Thyroid gland (tissue), 4 donors: Measurements from ENCODE around the gene PCYT2. TPM values are rescaled to one million over a fixed set of nuclear protein-coding genes. Genes with fewer than 3 reads are reported as not detected.
"Not testable (repeated sequence)": the region's sequence is repeated elsewhere in the genome, so short reads cannot be mapped to it uniquely, and the experiment has no call there.

Source experiments
- DNase-seq, 2 donors: peaks; one replicate each; pipeline ENCODE4 v3.0.0-alpha.2; 2019
- H3K27ac ChIP-seq, 3 donors: fragments of 200-600 bp; sonication (generic); 1 replicate in 2 of 3; 2 replicates in 1 of 3; pipeline ENCODE4 v1.5.1; 2016 to 2019; ENCODE audit warnings: mild to moderate bottlenecking in 1 of 3, moderate library complexity in 1 of 3
- H3K27me3 ChIP-seq: fragments of 200-600 bp; sonication (generic); one replicate; pipeline ENCODE4 v1.5.1; 2019
- H3K36me3 ChIP-seq, 2 donors: fragments of 200-600 bp; sonication (generic); one replicate each; pipeline ENCODE4 v1.5.1; 2016 to 2019
- H3K4me1 ChIP-seq, 2 donors: fragments of 200-600 bp; sonication (generic); one replicate each; pipeline ENCODE4 v1.5.1; 2017 to 2019
- H3K4me3 ChIP-seq, 3 donors: fragments of 200-600 bp; sonication (generic); replicated peaks in 1 of 3; 1 replicate in 2 of 3; 2 replicates in 1 of 3; pipeline ENCODE4 v1.5.1; 2016; ENCODE audit warnings: mild to moderate bottlenecking in 1 of 3
- H3K9me3 ChIP-seq: fragments of 200-600 bp; sonication (generic); one replicate; pipeline ENCODE4 v1.5.1; 2017
- CTCF ChIP-seq, 6 experiments: fragments of 200-600 bp in 3 of 6; fragments of 450-650 bp in 3 of 6; sonication (generic) in 3 of 6; IDR thresholded peaks; one replicate each; pipeline ENCODE4 v1.5.1; 2016 to 2019; ENCODE audit warnings: antibody characterized with exemption in 6 of 6, mild to moderate bottlenecking in 2 of 6, inconsistent platforms in 1 of 6, moderate library complexity in 1 of 6
- POLR2A ChIP-seq, 2 donors: fragments of 450-650 bp; IDR thresholded peaks; one replicate each; pipeline ENCODE4 v1.6.1; 2017; ENCODE audit warnings: antibody characterized with exemption in 2 of 2, mild to moderate bottlenecking in 2 of 2, moderate library complexity in 1 of 2
- WGBS, 2 donors: methylation state at CpG; one replicate each; pipeline ENCODE4 v1.1.5; 2017; 5-methylcytosine and 5-hydroxymethylcytosine counted together
- intact Hi-C: fragments of 100-400 bp; cut with DNase I; formaldehyde crosslinking; loops from one replicate; pipeline ENCODE4 v1.15.1; 2023
- total RNA-seq, 4 donors: library from RNA; depleted of rRNA; stranded (reverse); fragments of >200 nt; gene quantifications; one replicate each; pipeline ENCODE4 v1.2.3, GENCODE V29; 2016

PCYT2 gene
- total RNA-seq, 4 donors from 2014 or later: 30.4 to 36.5 (median 34.2) TPM

DNA sequence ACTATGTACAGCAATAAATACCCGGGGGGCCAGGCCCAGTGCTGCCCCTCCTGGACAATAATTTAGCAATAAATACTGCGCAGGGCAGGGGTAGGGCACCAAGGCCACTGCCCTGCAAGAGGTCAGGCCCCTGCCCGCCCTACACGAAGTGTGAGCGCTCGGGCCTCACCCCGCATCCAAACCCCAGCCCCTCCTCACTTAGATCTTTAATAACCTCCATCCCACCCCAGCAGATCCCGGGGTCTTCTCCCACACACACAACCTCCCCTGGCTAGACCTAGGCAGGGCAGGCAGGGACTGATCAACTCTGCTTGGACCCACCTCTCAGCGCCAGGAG is 7.1 kb upstream of the PCYT2 start:
- peak in 1 of 6 experiments; percentile 1 for TF ChIP-seq CTCF (IDR thresholded peaks at IDR 0.05)
- peak overlapping the region in 1 of 3 donors; percentile 96 for H3K4me3 ChIP-seq
- H3K9me3 ChIP-seq, H3K27me3 ChIP-seq, intact Hi-C loops, DNase-seq: not testable (repeated sequence)
- H3K36me3 ChIP-seq: peaks cover 36 to 38% of the 10 kb centered on the region in 2 donors
- peaks cover 18 to 27% of the 10 kb centered on the region in 2 donors for H3K4me1 ChIP-seq
- peak overlapping the region in 1 of 3 donors; percentile 35 for H3K27ac ChIP-seq
- WGBS, 2 donors: 40 to 44% methylated on average over 9 of the region's 9 CpGs

GRCh38 chr17:81917565-81918332 is 6.5 kb upstream of the PCYT2 start, which contains the start of gene SIRT7:
Gene SIRT7 (minus strand): TSS chr17:81918176. CDS start chr17:81918131, 45 bp downstream.
- no peaks in the 10 kb centered on the region for H3K27me3 ChIP-seq
- H3K36me3 ChIP-seq: peaks cover 38 to 41% of the 10 kb centered on the region in 2 donors
- intact Hi-C loops: no loop called here
- peaks cover 13 to 22% of the 10 kb centered on the region in 2 donors for H3K4me1 ChIP-seq
- H3K4me3 ChIP-seq: peak within 1 kb of the TSS; percentile 50 to 96 (median 52)
- H3K27ac ChIP-seq: peak within 1 kb of the TSS in 1 of 3 donors; percentile 35
- H3K9me3 ChIP-seq: no peaks in the 10 kb centered on the region
- DNase-seq: peak; percentile 57 to 61
- WGBS, 2 donors: 4% methylated on average over 23 to 24 of the region's 94 CpGs
- TF ChIP-seq POLR2A (IDR thresholded peaks at IDR 0.05) (peak in 1 of 2 donors; percentile 57), CTCF (IDR thresholded peaks at IDR 0.05) (peak in 1 of 6 experiments; percentile 3)

GRCh38 chr17:81916234-81917001 is 5.2 kb upstream of the PCYT2 start:
- Histone ChIP-seq H3K27me3 (no peaks in the 10 kb centered on the region), H3K27ac (no peak overlapping the region), H3K36me3 (peaks cover 28 to 32% of the 10 kb centered on the region in 2 donors), H3K4me3 (peak overlapping the region in 1 of 3 donors; percentile 96), H3K9me3 (no peaks in the 10 kb centered on the region), H3K4me1 (peaks cover 13 to 20% of the 10 kb centered on the region in 2 donors)
- intact Hi-C loops: no loop called here
- DNase-seq: no peak
- 79 to 85% methylated on average over 21 of the region's 21 CpGs for WGBS, 2 donors
- TF ChIP-seq CTCF (IDR thresholded peaks at IDR 0.05): no peak
- no peak for TF ChIP-seq POLR2A (IDR thresholded peaks at IDR 0.05)

GRCh38 chr17:81915331-81915730 is 4.1 kb upstream of the PCYT2 start:
- Histone ChIP-seq H3K4me1 (peaks cover 18 to 22% of the 10 kb centered on the region in 2 donors), H3K36me3 (peaks cover 24 to 32% of the 10 kb centered on the region in 2 donors)
- TF ChIP-seq POLR2A (IDR thresholded peaks at IDR 0.05) (no peak), CTCF (IDR thresholded peaks at IDR 0.05) (no peak)

More at GRCh38 chr17:81915331-81915730, 4.1 kb upstream of the PCYT2 start:
- 85 to 96% methylated on average over 8 to 11 of the region's 12 CpGs for WGBS, 2 donors
- no peak for DNase-seq
- Histone ChIP-seq H3K27me3 (no peaks in the 10 kb centered on the region), H3K27ac (no peak overlapping the region), H3K9me3 (no peaks in the 10 kb centered on the region), H3K4me3 (no peak overlapping the region)
- intact Hi-C loops: no loop called here
